ENCODE measurements around the gene SIX6.

The SIX6 gene

DNA sequence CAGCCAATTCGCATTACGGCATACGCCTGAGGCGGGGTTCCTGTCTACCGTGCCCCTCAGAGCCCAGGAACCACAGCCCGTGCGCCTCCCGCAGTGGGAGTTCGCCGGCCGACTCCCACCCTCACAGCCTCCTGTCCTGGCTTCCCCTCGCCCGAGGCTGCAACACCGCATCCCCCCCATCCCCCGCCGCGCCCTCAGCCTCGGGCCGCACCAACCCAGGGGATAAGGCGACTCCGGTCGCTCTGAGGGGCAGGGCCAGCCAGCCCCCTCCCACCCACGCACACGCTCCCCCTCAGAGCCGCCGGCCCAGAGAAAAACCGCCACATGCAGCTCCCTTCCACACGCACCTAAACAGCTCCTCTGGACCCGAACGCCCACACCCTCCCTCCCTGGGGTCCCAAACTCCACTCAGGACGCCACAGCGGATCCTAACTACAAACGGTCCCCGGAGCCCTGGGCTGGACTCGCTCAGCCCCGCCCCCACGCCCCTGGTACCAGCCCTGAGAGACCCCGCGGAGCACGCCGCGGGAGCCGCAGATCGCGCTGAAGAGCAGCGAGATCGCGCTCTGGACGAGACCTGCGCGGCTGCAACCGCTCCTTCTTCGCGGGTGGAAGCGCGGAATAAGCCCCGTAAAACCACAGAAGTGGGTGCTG, 23.2 kb upstream of the SIX6 start, which contains the start of gene C14orf39:
TSS of gene C14orf39 (minus strand) at position 466 of the 654 bp plus-strand sequence. CDS start 985 bp downstream, outside the sequence.
- Histone ChIP-seq H3K27me3 (replicated peaks; ENCODE audit: insufficient read depth, low read length) (no peaks in the 10 kb centered on the region), H3K79me2 (ENCODE audit: low read length) (no peaks in the 10 kb centered on the region), H3K9me2 (replicated peaks; ENCODE audit: insufficient read depth, low read length) (no peaks in the 10 kb centered on the region), H3K9ac (ENCODE audit: low read length) (no peak within 1 kb of the TSS), H3K4me2 (ENCODE audit: low read depth, low read length) (no peak within 1 kb of the TSS), H3K36me3 (replicated peaks; ENCODE audit: insufficient read depth, low read length) (no peaks in the 10 kb centered on the region), H3F3A (ENCODE audit: insufficient read depth, low read length) (no peaks in the 10 kb centered on the region), H2AFZ (ENCODE audit: low read length) (no peak within 1 kb of the TSS), H3K4me1 (ENCODE audit: low read length) (no peaks in the 10 kb centered on the region), H3K4me3 (ENCODE audit: low read length) (no peak within 1 kb of the TSS), H3K9me3 (replicated peaks; ENCODE audit: insufficient read depth, low read length) (no peaks in the 10 kb centered on the region), H3K27ac (ENCODE audit: low read length) (no peak within 1 kb of the TSS), H4K20me1 (ENCODE audit: insufficient read depth, low read length) (no peaks in the 10 kb centered on the region)
- DNase-seq = no peak
- TF ChIP-seq EZH2 (optimal IDR thresholded peaks at IDR 0.05; ENCODE audit: low read depth, low read length) = no peak
- TF ChIP-seq, protein P1, sequence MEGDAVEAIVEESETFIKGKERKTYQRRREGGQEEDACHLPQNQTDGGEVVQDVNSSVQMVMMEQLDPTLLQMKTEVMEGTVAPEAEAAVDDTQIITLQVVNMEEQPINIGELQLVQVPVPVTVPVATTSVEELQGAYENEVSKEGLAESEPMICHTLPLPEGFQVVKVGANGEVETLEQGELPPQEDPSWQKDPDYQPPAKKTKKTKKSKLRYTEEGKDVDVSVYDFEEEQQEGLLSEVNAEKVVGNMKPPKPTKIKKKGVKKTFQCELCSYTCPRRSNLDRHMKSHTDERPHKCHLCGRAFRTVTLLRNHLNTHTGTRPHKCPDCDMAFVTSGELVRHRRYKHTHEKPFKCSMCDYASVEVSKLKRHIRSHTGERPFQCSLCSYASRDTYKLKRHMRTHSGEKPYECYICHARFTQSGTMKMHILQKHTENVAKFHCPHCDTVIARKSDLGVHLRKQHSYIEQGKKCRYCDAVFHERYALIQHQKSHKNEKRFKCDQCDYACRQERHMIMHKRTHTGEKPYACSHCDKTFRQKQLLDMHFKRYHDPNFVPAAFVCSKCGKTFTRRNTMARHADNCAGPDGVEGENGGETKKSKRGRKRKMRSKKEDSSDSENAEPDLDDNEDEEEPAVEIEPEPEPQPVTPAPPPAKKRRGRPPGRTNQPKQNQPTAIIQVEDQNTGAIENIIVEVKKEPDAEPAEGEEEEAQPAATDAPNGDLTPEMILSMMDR (IDR thresholded peaks at IDR 0.05; ENCODE audit: low read length) = no peak
- no peak for TF ChIP-seq EZH2phosphoT487 (IDR thresholded peaks at IDR 0.05; ENCODE audit: low read length)

GRCh38 chr14:60487211-60487610, 21.7 kb upstream of the SIX6 start:
- Histone ChIP-seq H4K20me1 (ENCODE audit: insufficient read depth, low read length) (no peaks in the 10 kb centered on the region), H3K27ac (ENCODE audit: low read length) (no peak overlapping the region), H3K27me3 (replicated peaks; ENCODE audit: insufficient read depth, low read length) (no peaks in the 10 kb centered on the region), H3K36me3 (replicated peaks; ENCODE audit: insufficient read depth, low read length) (no peaks in the 10 kb centered on the region), H3K9me3 (replicated peaks; ENCODE audit: insufficient read depth, low read length) (no peaks in the 10 kb centered on the region), H3K4me1 (ENCODE audit: low read length) (no peaks in the 10 kb centered on the region), H3K9me2 (replicated peaks; ENCODE audit: insufficient read depth, low read length) (no peaks in the 10 kb centered on the region), H2AFZ (ENCODE audit: low read length) (no peak overlapping the region), H3K4me2 (ENCODE audit: low read depth, low read length) (no peak overlapping the region), H3K4me3 (ENCODE audit: low read length) (no peak overlapping the region), H3K9ac (ENCODE audit: low read length) (no peak overlapping the region), H3K79me2 (ENCODE audit: low read length) (no peaks in the 10 kb centered on the region), H3F3A (ENCODE audit: insufficient read depth, low read length) (no peaks in the 10 kb centered on the region)
- no peak for DNase-seq
- TF ChIP-seq, protein P1 (IDR thresholded peaks at IDR 0.05; ENCODE audit: low read length) = no peak
- no peak for TF ChIP-seq EZH2phosphoT487 (IDR thresholded peaks at IDR 0.05; ENCODE audit: low read length)
- TF ChIP-seq EZH2 (optimal IDR thresholded peaks at IDR 0.05; ENCODE audit: low read depth, low read length) = no peak

GRCh38 chr14:60488175-60488574, 20.8 kb upstream of the SIX6 start:
- no peaks in the 10 kb centered on the region for H3K27me3 ChIP-seq (replicated peaks; ENCODE audit: insufficient read depth, low read length)

More at GRCh38 chr14:60488175-60488574, 20.8 kb upstream of the SIX6 start:
- no peak for DNase-seq
- Histone ChIP-seq H3K9me2 (replicated peaks; ENCODE audit: insufficient read depth, low read length) (no peaks in the 10 kb centered on the region), H3K9ac (ENCODE audit: low read length) (no peak overlapping the region), H3K79me2 (ENCODE audit: low read length) (no peaks in the 10 kb centered on the region), H2AFZ (ENCODE audit: low read length) (no peak overlapping the region), H3K4me2 (ENCODE audit: low read depth, low read length) (no peak overlapping the region), H3F3A (ENCODE audit: insufficient read depth, low read length) (no peaks in the 10 kb centered on the region), H4K20me1 (ENCODE audit: insufficient read depth, low read length) (no peaks in the 10 kb centered on the region), H3K36me3 (replicated peaks; ENCODE audit: insufficient read depth, low read length) (no peaks in the 10 kb centered on the region), H3K9me3 (replicated peaks; ENCODE audit: insufficient read depth, low read length) (no peaks in the 10 kb centered on the region), H3K4me3 (ENCODE audit: low read length) (no peak overlapping the region), H3K27ac (ENCODE audit: low read length) (no peak overlapping the region), H3K4me1 (ENCODE audit: low read length) (no peaks in the 10 kb centered on the region)
- no peak for TF ChIP-seq EZH2phosphoT487 (IDR thresholded peaks at IDR 0.05; ENCODE audit: low read length)
- TF ChIP-seq, protein P1 (IDR thresholded peaks at IDR 0.05; ENCODE audit: low read length) = no peak
- TF ChIP-seq EZH2 (optimal IDR thresholded peaks at IDR 0.05; ENCODE audit: low read depth, low read length) = no peak

All from MM.1S (cell line).